Retina (tissue), 1 donor: ENCODE results near the gene GRWD1.

Experiments
- DNase-seq: peaks from one replicate; pipeline ENCODE4 v3.0.0-alpha.2; 2016

GRWD1 gene

GRCh38 chr19:48428670-48429069, 17.1 kb upstream of the GRWD1 start:
- no peak for DNase-seq

GRCh38 chr19:48433337-48433736, 12.4 kb upstream of the GRWD1 start:
- no peak for DNase-seq

- DNase-seq: no peak
These were observed 9.2 kb upstream of the GRWD1 start for GRCh38 chr19:48436586-48436985.

- DNase-seq: no peak
These were observed 4.3 kb upstream of the GRWD1 start for GRCh38 chr19:48441360-48442050.

GRCh38 chr19:48442116-48443035, 3.4 kb upstream of the GRWD1 start:
- DNase-seq: no peak

GRCh38 chr19:48443256-48443655, 2.5 kb upstream of the GRWD1 start:
- DNase-seq: peak; percentile 21

- DNase-seq: peak; percentile 26
These were observed 2.1 kb upstream of the GRWD1 start for GRCh38 chr19:48443731-48444128.

GRCh38 chr19:48444129-48444935, 1.5 kb upstream of the GRWD1 start:
- DNase-seq: peak; percentile 55

GRCh38 chr19:48444936-48445200, 915 bp upstream of the GRWD1 start:
- DNase-seq: no peak

- DNase-seq: no peak
These were observed 552 bp upstream of the GRWD1 start for GRCh38 chr19:48445256-48445605.

- DNase-seq: no peak
These were observed 796 bp downstream of the GRWD1 start for GRCh38 chr19:48446579-48446978.

GRCh38 chr19:48448563-48448962, 2.8 kb downstream of the GRWD1 start:
- no peak for DNase-seq

- DNase-seq: no peak
These were observed 4.7 kb downstream of the GRWD1 start for GRCh38 chr19:48450441-48450840.

- DNase-seq: no peak
These were observed 5.1 kb downstream of the GRWD1 start for GRCh38 chr19:48450863-48451262.

GRCh38 chr19:48451624-48452023, 5.8 kb downstream of the GRWD1 start:
- DNase-seq: no peak

- no peak for DNase-seq
These were observed 6.8 kb downstream of the GRWD1 start for GRCh38 chr19:48452289-48453190.

- DNase-seq: no peak
These were observed 8.5 kb downstream of the GRWD1 start for GRCh38 chr19:48454150-48454730.

GRCh38 chr19:48455171-48455907, 9.6 kb downstream of the GRWD1 start, which contains the start of gene KCNJ14:
Gene KCNJ14, plus strand, starts transcription at chr19:48455574. Its CDS starts 6,151 bp downstream, at chr19:48461725.
- DNase-seq: no peak

- no peak for DNase-seq
These were observed 10.3 kb downstream of the GRWD1 start for GRCh38 chr19:48455908-48456562.

- no peak for DNase-seq
These were observed 11.1 kb downstream of the GRWD1 start for GRCh38 chr19:48456864-48457263.

- DNase-seq: no peak
These were observed 12.2 kb downstream of the GRWD1 start for GRCh38 chr19:48458016-48458415.
